Esophagus muscularis mucosa (tissue), 3 donors: ENCODE data around the gene KCNMB2.

Source experiments
- EP300 ChIP-seq: sonication (generic); formaldehyde crosslinking; IDR thresholded peaks from one replicate; pipeline ENCODE4 v1.6.1; 2017; ENCODE audit warnings: antibody characterized with exemption
- TF ChIP-seq, protein P1 (sequence below), 3 experiments: fragments of 200-600 bp in 2 of 3; fragments of 450-650 bp in 1 of 3; sonication (generic) in 2 of 3; IDR thresholded peaks; one replicate each; pipeline ENCODE4 v1.5.1; 2017 to 2019; ENCODE audit warnings: antibody characterized with exemption in 3 of 3, mild to moderate bottlenecking in 2 of 3, moderate library complexity in 1 of 3

DNA sequence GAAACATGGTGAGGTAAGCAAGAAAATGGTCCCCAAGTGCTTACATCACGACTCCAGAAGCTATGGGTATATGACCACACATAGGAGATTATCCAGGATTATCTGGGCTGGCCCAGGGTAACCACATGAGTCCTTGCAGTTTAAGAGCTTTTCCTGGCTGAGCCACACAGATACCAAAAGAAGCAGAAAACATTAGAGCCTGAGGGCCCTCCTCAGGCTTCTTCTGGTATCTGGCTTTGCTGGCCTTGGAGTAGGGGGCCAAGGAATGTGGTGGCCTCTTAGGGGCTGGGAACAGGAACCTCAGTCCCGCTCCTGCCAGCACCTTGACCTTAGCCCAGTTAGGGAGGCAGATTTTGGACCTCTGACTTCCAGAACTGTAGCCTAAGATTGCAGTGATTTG is 259.1 kb downstream of the KCNMB2 start:
- TF ChIP-seq EP300 = no peak
- TF ChIP-seq, protein P1, sequence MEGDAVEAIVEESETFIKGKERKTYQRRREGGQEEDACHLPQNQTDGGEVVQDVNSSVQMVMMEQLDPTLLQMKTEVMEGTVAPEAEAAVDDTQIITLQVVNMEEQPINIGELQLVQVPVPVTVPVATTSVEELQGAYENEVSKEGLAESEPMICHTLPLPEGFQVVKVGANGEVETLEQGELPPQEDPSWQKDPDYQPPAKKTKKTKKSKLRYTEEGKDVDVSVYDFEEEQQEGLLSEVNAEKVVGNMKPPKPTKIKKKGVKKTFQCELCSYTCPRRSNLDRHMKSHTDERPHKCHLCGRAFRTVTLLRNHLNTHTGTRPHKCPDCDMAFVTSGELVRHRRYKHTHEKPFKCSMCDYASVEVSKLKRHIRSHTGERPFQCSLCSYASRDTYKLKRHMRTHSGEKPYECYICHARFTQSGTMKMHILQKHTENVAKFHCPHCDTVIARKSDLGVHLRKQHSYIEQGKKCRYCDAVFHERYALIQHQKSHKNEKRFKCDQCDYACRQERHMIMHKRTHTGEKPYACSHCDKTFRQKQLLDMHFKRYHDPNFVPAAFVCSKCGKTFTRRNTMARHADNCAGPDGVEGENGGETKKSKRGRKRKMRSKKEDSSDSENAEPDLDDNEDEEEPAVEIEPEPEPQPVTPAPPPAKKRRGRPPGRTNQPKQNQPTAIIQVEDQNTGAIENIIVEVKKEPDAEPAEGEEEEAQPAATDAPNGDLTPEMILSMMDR (IDR thresholded peaks at IDR 0.05) = no peak
